ENCODE data around the gene DHX38. TPM values are rescaled to one million over a fixed set of nuclear protein-coding genes. Genes with fewer than 3 reads are reported as not detected.

The DHX38 gene
- total and polyA plus RNA-seq, 2 of the 13 experiments (the other 11 are each of a cell fraction or from before 2014, with no cell fraction given): 54.4 to 85.9 TPM

GRCh38 chr16:72124761-72125634 is 31.4 kb downstream of the DHX38 start (continued):
- TF ChIP-seq FOXK2 (IDR thresholded peaks at IDR 0.05) (no peak), ZNF616 (CRISPR knock-in tag; IDR thresholded peaks at IDR 0.05; ENCODE audit: low read depth) (no peak), ZBTB25 (CRISPR knock-in tag; IDR thresholded peaks at IDR 0.05) (no peak), PHF20 (CRISPR knock-in tag; IDR thresholded peaks at IDR 0.05) (peak; percentile 68; the same call in 1 of the 2 replicates), ZNF275 (CRISPR knock-in tag; IDR thresholded peaks at IDR 0.05; ENCODE audit: borderline replicate concordance) (no peak), ZNF317 (CRISPR knock-in tag; IDR thresholded peaks at IDR 0.05) (no peak), KLF15 (CRISPR knock-in tag; IDR thresholded peaks at IDR 0.05; ENCODE audit: borderline replicate concordance) (no peak), ETS1 (CRISPR knock-in tag; IDR thresholded peaks at IDR 0.05) (no peak), MAX (IDR thresholded peaks at IDR 0.05) (peak; percentile 18; the same call in 1 of the 2 replicates), RXRB (CRISPR knock-in tag; IDR thresholded peaks at IDR 0.05; ENCODE audit: borderline replicate concordance) (0 out of 2 replicates have a peak, but pooled peaks have one; percentile 19), NFE2L1 (CRISPR knock-in tag; IDR thresholded peaks at IDR 0.05; ENCODE audit: borderline replicate concordance) (no peak), PBX3 (CRISPR knock-in tag; IDR thresholded peaks at IDR 0.05; ENCODE audit: borderline replicate concordance) (no peak), ZNF598 (CRISPR knock-in tag; IDR thresholded peaks at IDR 0.05; ENCODE audit: borderline replicate concordance) (no peak), KDM6A (CRISPR knock-in tag; IDR thresholded peaks at IDR 0.05; ENCODE audit: low read depth) (no peak), NRL (CRISPR knock-in tag; IDR thresholded peaks at IDR 0.05; ENCODE audit: borderline replicate concordance) (peak; percentile 25; the same call in 1 of the 2 replicates), CBX5 (CRISPR knock-in tag; IDR thresholded peaks at IDR 0.05; ENCODE audit: borderline replicate concordance) (no peak), SKIL (CRISPR knock-in tag; IDR thresholded peaks at IDR 0.05; ENCODE audit: borderline replicate concordance) (no peak), PRMT3 (CRISPR knock-in tag; IDR thresholded peaks at IDR 0.05; ENCODE audit: borderline replicate concordance, low read depth) (no peak), TBX2 (CRISPR knock-in tag; IDR thresholded peaks at IDR 0.05; ENCODE audit: borderline replicate concordance) (0 out of 2 replicates have a peak, but pooled peaks have one; percentile 14), DR1 (CRISPR knock-in tag; IDR thresholded peaks at IDR 0.05) (no peak), ZNF326 (CRISPR knock-in tag; IDR thresholded peaks at IDR 0.05; ENCODE audit: borderline replicate concordance) (no peak), ZFP37 (CRISPR knock-in tag; IDR thresholded peaks at IDR 0.05; ENCODE audit: borderline replicate concordance) (0 out of 2 replicates have a peak, but pooled peaks have one; percentile 41)
